ENCODE data around the gene PFN1. TPM values are rescaled to one million over a fixed set of nuclear protein-coding genes. Genes with fewer than 3 reads are reported as not detected.

Gene PFN1
- total and polyA plus RNA-seq, 9 of the 15 experiments (the other 6 are each of a cell fraction or from before 2014, with no cell fraction given) = 60.5 to 1,479 (median 456) TPM

GRCh38 chr17:4948166-4948930, at the start of gene PFN1 (continued):
- peak; percentile 82; the same call in 1 of the 2 replicates for TF ChIP-seq ZNF740 (CRISPR knock-in tag; IDR thresholded peaks at IDR 0.05)
- peak in 1 of 2 experiments; percentile 67; a peak in 2 of 4 replicates for TF ChIP-seq ZNF740 (tag; IDR thresholded peaks at IDR 0.05)
- TF ChIP-seq THAP12 (CRISPR knock-in tag; IDR thresholded peaks at IDR 0.05) = no peak
- no peak for TF ChIP-seq ZNF277 (CRISPR knock-in tag; IDR thresholded peaks at IDR 0.05; ENCODE audit: borderline replicate concordance)
- no peak for TF ChIP-seq FOXJ3 (CRISPR knock-in tag; IDR thresholded peaks at IDR 0.05)
- no peak for TF ChIP-seq ZZZ3 (IDR thresholded peaks at IDR 0.05)
- no peak for TF ChIP-seq CTCFL (IDR thresholded peaks at IDR 0.05; ENCODE audit: borderline replicate concordance, insufficient read depth, low read depth, low read length, poor library complexity, severe bottlenecking)
- TF ChIP-seq PPARD (CRISPR knock-in tag; IDR thresholded peaks at IDR 0.05) = no peak
- TF ChIP-seq ZNF282 (CRISPR knock-in tag; IDR thresholded peaks at IDR 0.05) = no peak
- TF ChIP-seq PHB2 (IDR thresholded peaks at IDR 0.05; ENCODE audit: low read depth) = no peak
- no peak for TF ChIP-seq SAFB2 (IDR thresholded peaks at IDR 0.05; ENCODE audit: borderline replicate concordance, low read depth, low read length, severe bottlenecking)
- TF ChIP-seq ZNF583 (CRISPR knock-in tag; IDR thresholded peaks at IDR 0.05) = no peak
- peak; percentile 59 to 95 (median 88); a peak in 4 of 6 replicates for TF ChIP-seq ZBTB11 (CRISPR knock-in tag; IDR thresholded peaks at IDR 0.05)
- TF ChIP-seq FOXK2 (conservative IDR thresholded peaks at IDR 0.05 in 1 of 2, IDR thresholded peaks at IDR 0.05 in 1 of 2; ENCODE audit: low read depth in 2 of 2) = no peak
- TF ChIP-seq HDAC1 (IDR thresholded peaks at IDR 0.05) = peak in 1 of 2 experiments; percentile 28; a peak in 1 of 4 replicates
